Prostate gland (tissue), 2 donors: Measurements from ENCODE around the gene CORO6. TPM values are rescaled to one million over a fixed set of nuclear protein-coding genes. Genes with fewer than 3 reads are reported as not detected.

Experiments used
- DNase-seq: peaks from one replicate; pipeline ENCODE4 v3.0.0-alpha.2; 2019; ENCODE audit warnings: low spot score
- H3K27ac ChIP-seq, 2 donors: fragments of 200-600 bp; sonication (generic); 2 replicates each; pipeline ENCODE4 v1.5.1; 2017 to 2019
- H3K27me3 ChIP-seq: fragments of 200-600 bp; sonication (generic); replicated peaks from 2 replicates; pipeline ENCODE4 v1.5.1; 2019; ENCODE audit not compliant: insufficient read depth
- H3K36me3 ChIP-seq, 2 donors: fragments of 200-600 bp; sonication (generic); 1 replicate in 1 of 2; 2 replicates in 1 of 2; pipeline versions ENCODE4 v1.5.1 to v1.8.1; 2017 to 2019
- H3K4me1 ChIP-seq: fragments of 200-600 bp; sonication (generic); replicated peaks from 2 replicates; pipeline ENCODE4 v1.5.1; 2019
- H3K4me3 ChIP-seq, 2 donors: fragments of 200-600 bp; sonication (generic); 2 replicates each; pipeline ENCODE4 v1.5.1; 2017 to 2019
- H3K9me3 ChIP-seq: fragments of 200-600 bp; sonication (generic); 2 replicates; pipeline ENCODE4 v1.5.1; 2017
- POLR2A ChIP-seq: fragments of 450-650 bp; IDR thresholded peaks from one replicate; pipeline ENCODE4 v1.6.1; 2016; ENCODE audit warnings: antibody characterized with exemption, mild to moderate bottlenecking
- POLR2AphosphoS5 ChIP-seq: sonication (generic); formaldehyde crosslinking; IDR thresholded peaks from one replicate; pipeline ENCODE4 v1.6.1; 2017; ENCODE audit warnings: antibody characterized with exemption
- WGBS: methylation state at CpG from one replicate; pipeline ENCODE4 v1.1.5; 2018; 5-methylcytosine and 5-hydroxymethylcytosine counted together
- intact Hi-C: fragments of 100-400 bp; cut with DNase I; formaldehyde crosslinking; loops from one replicate; pipeline ENCODE4 v1.14.2; 2022
- total RNA-seq, 2 donors: library from RNA; depleted of rRNA; stranded (reverse); fragments of >200 nt; gene quantifications; one replicate each; pipeline ENCODE4 v1.1.0, GENCODE V29; 2016
- TF ChIP-seq, protein P1 (sequence below), 4 experiments: fragments of 200-600 bp in 2 of 4; fragments of 450-650 bp in 2 of 4; sonication (generic) in 2 of 4; IDR thresholded peaks; 1 replicate in 3 of 4; 2 replicates in 1 of 4; pipeline ENCODE4 v1.5.1; 2016 to 2019; ENCODE audit warnings: antibody characterized with exemption in 4 of 4, mild to moderate bottlenecking in 2 of 4, moderate library complexity in 2 of 4

CORO6 gene
- total RNA-seq, 2 donors from 2014 or later, result 23.4 to 33.5 TPM

DNA sequence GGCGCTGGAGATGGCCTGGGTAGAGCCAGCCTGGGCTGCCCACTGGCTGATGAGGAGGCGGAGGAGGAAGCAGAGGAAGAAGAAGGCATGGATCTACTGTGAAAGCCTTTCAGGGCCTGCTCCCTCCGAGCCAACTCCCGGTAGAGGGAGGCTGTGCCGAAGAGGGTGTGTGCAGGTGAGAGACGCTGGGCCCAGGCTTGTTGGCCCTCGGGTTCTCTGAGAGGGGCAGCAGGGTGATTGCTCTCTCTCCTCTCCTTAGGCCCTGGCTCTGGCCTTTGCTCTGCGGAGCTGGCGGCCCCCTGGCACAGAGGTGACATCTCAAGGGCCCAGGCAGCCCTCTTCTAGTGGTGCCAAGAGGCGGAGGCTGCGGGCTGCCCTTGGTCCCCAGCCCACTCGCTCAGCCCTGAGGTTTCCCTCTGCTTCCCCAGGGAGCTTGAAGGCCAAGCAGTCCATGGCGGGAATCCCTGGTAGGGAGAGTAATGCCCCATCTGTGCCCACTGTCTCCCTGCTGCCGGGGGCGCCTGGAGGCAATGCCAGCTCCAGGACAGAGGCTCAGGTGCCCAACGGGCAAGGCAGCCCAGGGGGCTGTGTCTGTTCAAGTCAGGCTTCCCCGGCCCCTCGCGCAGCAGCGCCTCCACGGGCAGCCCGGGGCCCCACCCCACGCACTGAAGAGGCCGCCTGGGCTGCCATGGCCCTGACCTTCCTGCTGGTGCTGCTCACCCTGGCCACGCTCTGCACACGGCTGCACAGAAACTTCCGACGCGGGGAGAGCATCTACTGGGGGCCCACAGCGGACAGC lies 50.6 kb downstream of the CORO6 start:
- TF ChIP-seq POLR2AphosphoS5 (no peak), POLR2A (no peak)
- TF ChIP-seq, protein P1, sequence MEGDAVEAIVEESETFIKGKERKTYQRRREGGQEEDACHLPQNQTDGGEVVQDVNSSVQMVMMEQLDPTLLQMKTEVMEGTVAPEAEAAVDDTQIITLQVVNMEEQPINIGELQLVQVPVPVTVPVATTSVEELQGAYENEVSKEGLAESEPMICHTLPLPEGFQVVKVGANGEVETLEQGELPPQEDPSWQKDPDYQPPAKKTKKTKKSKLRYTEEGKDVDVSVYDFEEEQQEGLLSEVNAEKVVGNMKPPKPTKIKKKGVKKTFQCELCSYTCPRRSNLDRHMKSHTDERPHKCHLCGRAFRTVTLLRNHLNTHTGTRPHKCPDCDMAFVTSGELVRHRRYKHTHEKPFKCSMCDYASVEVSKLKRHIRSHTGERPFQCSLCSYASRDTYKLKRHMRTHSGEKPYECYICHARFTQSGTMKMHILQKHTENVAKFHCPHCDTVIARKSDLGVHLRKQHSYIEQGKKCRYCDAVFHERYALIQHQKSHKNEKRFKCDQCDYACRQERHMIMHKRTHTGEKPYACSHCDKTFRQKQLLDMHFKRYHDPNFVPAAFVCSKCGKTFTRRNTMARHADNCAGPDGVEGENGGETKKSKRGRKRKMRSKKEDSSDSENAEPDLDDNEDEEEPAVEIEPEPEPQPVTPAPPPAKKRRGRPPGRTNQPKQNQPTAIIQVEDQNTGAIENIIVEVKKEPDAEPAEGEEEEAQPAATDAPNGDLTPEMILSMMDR (IDR thresholded peaks at IDR 0.05), result no peak
- no peak overlapping the region for H3K27ac ChIP-seq
- WGBS, result 74% methylated on average over 20 of the region's 30 CpGs

DNA sequence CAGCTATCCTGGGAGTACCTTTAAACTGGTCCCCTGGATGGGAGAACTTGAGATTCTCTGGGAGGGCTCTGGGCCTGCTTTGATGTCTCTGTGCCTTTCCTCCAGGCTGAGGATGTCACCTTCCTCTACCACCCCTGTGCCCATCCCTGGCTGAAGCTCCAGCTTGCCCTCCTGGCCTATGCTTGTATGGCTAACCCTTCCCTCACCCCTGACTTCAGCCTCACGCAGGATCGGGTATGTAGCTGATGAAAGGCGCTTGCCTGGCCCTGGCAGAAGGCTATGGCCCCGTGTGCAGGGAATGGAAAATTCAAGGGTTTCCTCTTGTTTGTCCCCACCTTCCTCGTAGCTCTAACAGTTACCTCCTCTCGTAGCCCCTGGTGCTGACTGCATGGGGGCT lies 51.2 kb downstream of the CORO6 start:
- peaks cover 4% of the 10 kb centered on the region for H3K4me1 ChIP-seq
- no peak overlapping the region for H3K27ac ChIP-seq
- TF ChIP-seq, protein P1 (IDR thresholded peaks at IDR 0.05), result no peak
- no peak for TF ChIP-seq POLR2AphosphoS5
- no peak for TF ChIP-seq POLR2A
- no peaks in the 10 kb centered on the region for H3K9me3 ChIP-seq
- no peaks in the 10 kb centered on the region for H3K27me3 ChIP-seq
- DNase-seq, result no peak
- intact Hi-C loops, result no loop called here
- H3K4me3 ChIP-seq, result no peak overlapping the region
- 92% methylated on average over 6 of the region's 6 CpGs for WGBS
- peaks cover 5 to 7% of the 10 kb centered on the region in 2 donors for H3K36me3 ChIP-seq

More for the DNA sequence above, 50.6 kb downstream of the CORO6 start:
- H3K9me3 ChIP-seq, result no peaks in the 10 kb centered on the region
- no peak for DNase-seq
- peak overlapping the region in 1 of 2 donors; percentile 24 for H3K4me3 ChIP-seq
- H3K27me3 ChIP-seq, result no peaks in the 10 kb centered on the region
- intact Hi-C loops, result no loop called here
- H3K36me3 ChIP-seq, result peaks cover 7 to 10% of the 10 kb centered on the region in 2 donors
- peaks cover 4% of the 10 kb centered on the region for H3K4me1 ChIP-seq

DNA sequence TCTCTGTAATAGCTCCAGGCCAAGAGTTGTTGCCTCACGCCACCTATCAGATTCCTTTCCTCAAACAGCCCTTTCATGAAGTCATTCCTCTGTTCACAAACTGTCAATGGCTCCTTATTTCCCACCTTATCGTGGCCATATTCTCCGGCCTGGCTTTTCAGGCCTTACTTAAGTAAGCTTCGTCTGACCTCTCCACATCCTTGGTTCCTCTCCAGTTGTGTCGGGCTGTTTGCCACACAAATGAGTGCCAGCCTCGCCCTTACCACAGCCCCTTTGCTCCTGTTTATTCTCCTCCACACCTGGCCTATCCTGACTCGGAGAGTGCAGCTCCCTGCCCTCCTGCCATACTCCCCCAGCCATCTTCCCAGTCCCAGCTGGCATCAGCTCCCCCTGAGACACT lies 52.2 kb downstream of the CORO6 start:
- no peak for DNase-seq
- 74% methylated on average over 7 of the region's 7 CpGs for WGBS

DNA sequence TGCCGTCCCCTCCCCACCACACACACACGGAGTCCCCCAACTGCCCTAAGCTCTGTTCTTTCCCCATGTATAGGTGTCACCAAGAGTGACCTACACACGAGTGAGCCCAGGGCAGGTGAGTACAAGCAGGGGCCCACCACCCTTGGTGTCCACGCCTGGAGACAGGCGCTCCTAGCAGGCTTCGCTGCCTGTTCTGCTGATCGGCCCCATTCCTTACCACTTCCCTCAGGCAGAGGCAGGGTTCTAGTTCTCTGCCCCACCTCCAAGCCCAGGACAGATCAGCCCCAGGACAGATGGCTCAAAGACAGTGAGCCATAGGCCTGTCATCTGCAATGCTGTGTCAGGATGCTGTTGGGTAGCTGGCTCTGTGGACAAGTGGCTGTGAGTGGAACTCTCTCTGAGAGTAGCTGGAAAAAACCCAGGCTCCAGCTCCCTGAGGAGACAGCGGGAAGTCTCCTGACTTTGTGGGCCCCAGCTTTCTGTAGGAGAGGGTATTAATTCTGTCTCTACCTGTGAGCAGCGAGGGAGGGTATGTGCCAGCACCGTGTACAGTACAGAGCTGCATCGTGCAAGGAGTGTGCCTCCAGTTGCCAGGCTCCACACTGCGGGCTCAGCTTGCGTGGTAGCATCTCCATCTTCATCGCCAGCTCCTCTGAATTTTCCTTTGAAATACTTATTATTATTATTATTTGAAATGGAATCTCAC lies 53.3 kb downstream of the CORO6 start:
- TF ChIP-seq POLR2AphosphoS5, result no peak
- TF ChIP-seq, protein P1 (IDR thresholded peaks at IDR 0.05), result no peak
- TF ChIP-seq POLR2A, result no peak
- no peaks in the 10 kb centered on the region for H3K27me3 ChIP-seq
- peak overlapping the region; percentile 61 to 62 for H3K4me3 ChIP-seq
- DNase-seq, result no peak
- no peaks in the 10 kb centered on the region for H3K9me3 ChIP-seq
- H3K4me1 ChIP-seq, result peaks cover 4% of the 10 kb centered on the region
- intact Hi-C loops, result no loop called here
- peak overlapping the region; percentile 85 to 90 for H3K27ac ChIP-seq
- no peaks in the 10 kb centered on the region for H3K36me3 ChIP-seq
- WGBS, result 51% methylated on average over 14 of the region's 14 CpGs

More for the DNA sequence above, 52.2 kb downstream of the CORO6 start:
- Histone ChIP-seq H3K4me1 (peaks cover 4% of the 10 kb centered on the region), H3K36me3 (no peaks in the 10 kb centered on the region), H3K27ac (no peak overlapping the region), H3K4me3 (no peak overlapping the region), H3K9me3 (no peaks in the 10 kb centered on the region), H3K27me3 (no peaks in the 10 kb centered on the region)
- TF ChIP-seq, protein P1 (IDR thresholded peaks at IDR 0.05), result no peak
- TF ChIP-seq POLR2AphosphoS5 (no peak), POLR2A (no peak)
- intact Hi-C loops, result no loop called here
